NCI-H2171 (cell line): ENCODE measurements around the gene MCUB.
"Not testable (repeated sequence)": the region's sequence is repeated elsewhere in the genome, so short reads cannot be mapped to it uniquely, and the experiment has no call there.

Experiments
- DNase-seq: peaks from one replicate; lab custom pipeline; 2025; lab: John Stamatoyannopoulos, UW

MCUB gene

DNA sequence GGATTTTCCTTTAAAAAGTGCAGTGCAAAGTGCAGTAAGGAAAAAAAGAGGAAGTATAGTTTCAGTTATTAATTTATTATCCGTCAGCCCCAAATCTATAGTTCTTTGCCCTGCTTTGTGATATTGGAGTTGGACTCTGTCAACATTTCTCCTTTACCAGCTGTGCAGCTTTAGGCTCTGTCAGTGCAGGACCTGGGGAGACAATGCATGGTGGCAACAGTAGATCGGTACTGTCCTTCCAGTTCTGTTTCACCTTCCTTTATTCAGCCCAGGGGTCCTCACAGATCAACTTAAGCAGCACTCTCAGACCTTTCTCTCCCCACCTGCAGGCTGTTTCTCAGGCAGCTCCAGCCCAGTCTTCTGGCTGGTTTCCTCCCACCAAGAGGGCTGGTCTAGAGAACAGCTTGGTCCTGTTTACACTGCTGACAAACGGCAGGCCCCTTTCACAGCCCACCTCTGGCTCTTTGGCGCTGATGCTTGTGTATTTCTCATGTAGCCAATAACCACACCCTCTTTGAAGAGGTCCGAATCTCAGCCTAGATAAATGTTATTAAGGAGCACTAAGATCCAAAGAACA, 71.6 kb downstream of the MCUB start:
- no peak for DNase-seq

DNA sequence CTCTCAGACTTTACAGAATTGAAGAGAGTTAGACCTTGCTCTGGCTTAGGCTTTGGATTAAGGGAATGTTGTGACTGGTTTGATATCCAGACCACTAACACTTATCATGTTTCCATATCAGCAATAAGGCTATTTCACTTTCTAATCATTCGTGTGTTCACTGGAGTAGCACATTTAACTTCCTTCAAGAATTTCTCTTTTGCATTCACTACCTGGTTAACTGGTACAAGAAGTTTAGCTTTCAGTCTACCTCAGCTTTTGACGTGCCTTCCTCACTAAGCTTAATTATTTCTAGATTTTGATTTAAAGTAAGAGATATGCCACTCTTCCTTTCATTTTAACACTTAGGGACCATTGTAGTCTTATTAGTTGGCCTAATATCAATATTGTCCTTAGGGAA, 80.6 kb downstream of the MCUB start:
- DNase-seq: no peak

DNA sequence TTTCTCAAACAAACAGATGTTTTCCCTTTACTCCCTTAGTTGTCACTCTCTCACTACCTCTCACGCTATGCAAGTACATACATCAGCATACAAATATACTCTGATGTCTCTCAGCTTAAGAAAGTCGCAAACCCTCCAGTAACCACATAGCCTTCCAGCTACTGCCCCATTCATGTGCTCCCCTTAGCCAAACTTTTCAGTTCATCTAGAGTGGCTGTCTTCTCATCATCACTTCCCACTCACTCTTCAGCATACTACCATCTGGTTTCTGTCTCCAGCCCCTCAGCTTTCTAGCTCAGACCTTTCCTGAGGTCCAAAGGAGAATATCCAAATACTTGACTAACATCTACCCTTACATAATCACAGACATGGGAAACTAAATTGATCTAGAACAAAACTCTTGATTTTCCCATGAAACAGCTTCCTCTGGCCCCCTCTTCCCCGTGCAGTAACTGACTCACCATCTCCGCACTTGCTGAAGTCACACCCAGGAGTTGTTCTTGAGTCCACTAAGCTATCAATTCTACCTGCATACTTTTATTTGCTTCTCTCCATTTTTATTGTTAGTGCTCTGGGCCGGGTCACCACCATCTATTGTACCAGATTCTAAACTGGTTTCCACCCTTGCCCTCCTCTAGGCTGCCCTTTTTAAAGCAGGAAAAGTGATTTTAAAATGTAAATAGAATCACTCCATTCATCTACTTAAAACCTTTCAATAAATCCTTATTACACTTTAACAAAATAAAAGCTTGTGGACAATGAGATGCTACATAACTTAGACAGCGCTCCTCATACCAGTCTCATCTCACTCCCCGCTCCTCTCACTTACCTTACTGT, 86.0 kb downstream of the MCUB start:
- DNase-seq: no peak

DNA sequence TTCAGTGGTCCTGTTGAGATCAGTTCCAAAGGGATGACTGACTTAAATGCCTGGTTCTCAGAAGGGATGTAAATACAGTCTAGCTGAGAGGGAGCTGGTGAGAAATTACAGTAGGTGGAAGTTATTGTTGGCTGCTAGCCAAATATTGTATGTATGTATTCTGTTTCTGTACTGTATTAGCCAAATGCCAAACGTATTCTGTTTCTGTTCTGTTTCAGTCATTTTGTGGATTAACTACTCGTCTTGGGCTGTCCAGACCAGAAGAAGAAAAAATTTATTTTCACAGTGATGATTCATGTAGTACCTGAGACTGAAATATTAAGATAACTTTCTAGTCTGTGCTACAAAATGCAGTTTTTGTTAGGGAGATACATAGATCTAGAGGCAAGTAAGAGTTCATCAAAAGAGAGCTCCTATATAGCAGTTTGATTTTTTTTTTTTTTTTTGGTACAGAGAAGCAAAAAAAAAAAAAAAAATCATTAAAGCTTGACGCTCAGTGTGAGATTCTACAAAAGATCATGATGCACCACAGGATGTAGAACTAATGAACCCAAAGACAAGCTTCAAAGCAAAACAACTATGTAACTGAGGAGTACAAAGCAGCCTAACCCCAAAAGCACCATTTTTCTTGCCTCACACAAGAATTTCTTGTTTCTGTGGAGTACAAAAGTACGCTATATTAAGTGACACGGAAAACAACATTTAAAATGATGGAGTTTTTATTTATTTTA, 88.4 kb downstream of the MCUB start:
- DNase-seq: no peak

DNA sequence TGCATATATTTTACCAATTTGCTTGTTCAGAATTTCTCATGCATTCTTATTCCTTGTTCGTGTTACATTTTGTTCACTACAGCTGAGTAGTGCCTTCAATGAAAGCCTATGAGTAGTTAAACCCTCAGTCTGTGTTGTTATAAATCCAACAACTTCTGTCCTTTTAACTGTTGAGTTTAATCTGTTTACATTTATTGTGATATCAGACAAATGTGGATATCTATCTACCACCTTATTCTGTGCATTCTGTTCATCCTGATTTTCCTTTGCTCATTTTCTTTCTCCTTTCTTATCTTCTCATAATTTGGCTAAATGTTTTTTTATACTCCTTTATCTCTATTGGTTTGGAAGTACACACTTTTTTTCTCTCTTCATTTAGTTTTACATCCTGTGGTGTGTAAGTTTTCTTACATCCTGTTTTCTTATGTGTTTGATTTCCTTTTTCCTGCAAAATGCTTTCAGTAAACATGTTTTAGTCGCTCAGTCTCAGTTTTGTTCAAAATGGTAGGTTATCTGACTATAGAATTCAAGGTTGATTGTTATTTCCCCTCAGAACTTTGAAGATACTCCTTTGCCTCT, 89.0 kb downstream of the MCUB start:
- DNase-seq: no peak

DNA sequence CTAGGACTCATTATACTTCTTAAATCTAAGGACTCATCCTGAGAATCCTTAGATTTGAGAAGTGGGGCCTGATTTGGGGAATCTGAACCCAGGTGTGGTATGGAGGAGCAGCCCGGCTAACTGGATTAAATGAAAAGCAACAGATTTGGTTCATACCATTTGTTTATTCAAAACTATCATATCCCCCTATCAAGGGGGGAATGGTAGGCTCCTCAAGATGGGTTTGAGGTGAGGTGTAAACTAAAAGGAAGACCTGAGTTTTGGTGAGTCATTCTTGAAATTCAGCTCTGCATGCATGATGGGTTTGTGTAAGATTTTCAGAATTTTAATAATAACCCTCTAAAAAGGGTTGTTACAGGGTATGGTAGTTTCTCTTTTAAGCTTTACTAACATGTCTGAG, 89.8 kb downstream of the MCUB start:
- DNase-seq: no peak

DNA sequence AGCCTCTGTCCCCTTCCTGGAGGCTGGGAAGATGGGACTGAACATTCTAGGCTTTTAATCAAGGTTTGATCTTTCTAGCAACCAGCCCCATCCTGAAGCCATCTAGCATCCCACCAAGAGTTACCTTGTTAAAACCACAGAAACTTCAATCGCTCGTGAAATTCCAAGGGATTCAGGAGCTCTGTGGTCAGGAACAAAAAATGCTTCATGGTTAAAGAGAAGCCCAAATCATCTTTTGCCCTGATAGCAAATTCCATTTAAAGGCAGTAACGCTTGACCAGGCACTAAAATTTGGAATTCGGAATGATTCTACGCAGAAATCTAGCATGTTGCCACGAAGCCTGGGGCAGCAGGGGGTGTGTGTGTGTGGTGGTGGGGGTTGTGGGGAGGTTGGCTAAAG, 95.3 kb downstream of the MCUB start:
- DNase-seq: no peak

DNA sequence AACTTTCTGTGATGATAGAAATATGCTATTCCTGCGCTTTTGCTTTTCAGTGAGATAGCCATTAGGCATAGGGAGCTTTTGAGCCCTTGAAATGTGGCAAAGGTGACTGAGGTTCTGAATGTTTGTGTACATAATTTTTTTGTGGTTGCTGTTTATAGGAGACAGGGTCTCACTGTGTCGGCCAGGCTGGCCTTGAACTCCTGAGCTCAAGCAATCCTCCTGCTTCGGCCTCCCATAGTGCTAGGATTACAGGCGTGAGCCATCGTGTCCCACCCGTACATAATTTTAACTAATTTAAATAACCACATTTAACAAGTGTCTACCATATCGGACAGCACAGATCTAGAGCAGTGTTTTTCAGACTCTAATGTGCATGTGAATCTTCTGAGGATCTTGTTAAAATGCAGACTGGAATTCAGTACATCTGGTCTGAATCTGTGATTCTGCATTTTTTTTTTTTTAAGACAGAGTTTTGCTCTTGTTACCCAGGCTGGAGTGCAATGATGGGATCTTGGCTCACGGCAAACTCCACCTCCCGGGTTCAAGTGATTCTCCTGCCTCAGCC, 97.9 kb downstream of the MCUB start:
- no peak for DNase-seq

DNA sequence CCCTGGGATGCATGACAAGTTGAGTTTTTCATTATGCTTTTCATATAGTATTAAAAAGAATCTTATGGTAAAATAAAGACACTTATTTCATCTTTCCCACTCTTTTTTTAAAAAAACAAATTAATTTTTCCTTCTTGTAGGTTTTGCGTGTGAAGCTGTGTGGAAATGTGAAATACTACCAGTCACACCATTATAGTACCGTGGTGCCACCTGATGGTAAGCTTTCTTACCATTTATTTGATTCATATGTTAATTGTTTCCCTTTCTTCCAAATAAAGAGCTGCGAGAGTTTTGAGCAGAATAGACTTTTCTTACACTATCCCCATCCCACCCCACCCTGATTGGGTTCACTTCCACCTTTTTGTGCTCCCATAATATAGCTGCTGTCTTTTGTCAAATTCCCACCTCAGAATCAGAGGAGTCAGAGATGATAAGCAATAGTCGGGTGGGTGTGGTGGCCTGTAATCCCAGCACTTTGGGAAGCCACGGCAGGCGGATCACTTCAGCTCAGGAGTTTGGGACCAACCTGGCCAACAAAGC, 98.9 kb downstream of the MCUB start:
- no peak for DNase-seq

DNA sequence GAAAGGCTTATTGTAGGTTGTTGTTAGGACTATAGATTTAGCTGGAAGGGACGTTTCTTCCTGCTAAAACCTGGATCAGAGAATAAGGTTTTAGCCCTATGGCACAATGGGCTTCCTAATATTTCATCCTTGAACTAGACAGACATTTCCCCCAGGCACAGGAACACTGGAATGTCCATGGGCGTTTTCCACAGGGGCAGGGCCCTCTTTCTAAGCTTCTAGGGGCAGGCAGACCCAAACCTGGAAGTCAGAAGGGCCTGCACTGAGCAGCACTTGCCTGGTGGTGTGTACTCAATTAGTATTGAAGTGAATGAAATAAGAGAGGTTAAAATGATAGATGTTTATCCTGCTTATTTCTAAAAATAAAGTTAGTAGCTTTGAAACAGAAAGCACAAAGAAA, 102.1 kb downstream of the MCUB start:
- no peak for DNase-seq

DNA sequence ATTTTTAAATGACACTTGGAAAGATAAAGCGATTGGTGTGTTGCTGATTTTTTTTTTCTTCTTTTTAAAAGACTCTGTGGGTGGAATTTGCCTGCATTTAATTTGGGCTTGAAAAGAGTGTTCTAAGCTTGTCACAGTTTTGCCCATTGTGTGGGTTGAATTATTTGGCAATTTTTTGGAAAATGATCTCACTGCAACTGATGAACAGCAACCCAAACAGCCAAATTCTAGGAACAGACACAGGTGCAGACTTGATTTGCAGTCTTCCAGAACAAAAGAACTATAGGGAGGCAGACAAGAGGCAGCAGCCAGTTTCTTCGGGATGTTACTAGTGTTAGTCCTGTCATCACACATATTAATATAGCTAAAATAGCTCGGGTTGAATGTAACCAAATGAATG, 102.7 kb downstream of the MCUB start:
- no peak for DNase-seq

DNA sequence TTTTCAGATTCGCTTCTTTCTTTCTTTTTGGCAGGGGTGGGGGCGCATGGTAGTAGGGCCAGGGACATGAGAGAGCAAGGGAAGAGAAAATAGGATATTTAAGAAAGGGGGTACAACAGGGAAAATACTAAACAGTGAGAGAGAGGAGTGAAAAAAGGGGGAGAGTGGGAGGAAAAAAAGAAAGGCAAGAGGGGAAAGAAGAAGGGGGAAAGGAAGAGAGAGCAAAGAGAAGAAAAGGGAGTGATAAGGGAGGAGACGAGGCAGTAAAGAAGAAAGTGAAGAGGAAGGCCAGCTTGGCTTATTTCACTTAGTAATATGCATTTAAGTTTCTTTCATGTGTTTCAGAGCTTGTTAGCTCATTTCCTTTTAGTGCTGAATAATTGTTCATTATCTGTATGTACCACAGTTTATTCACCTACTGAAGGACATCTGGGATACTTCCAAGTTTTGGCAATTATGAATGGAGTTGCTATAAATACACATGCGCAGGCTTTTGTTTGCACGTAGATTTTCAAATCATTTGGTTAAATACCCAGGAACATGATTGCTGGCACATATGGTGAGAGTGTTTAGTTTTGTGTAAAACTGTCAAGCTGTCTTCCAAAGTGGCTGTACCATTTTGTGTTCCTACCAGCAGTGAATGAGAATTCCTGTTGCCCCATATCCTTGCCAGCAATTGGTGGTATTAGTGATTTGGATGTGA, 105.9 kb downstream of the MCUB start:
- DNase-seq: no peak

DNA sequence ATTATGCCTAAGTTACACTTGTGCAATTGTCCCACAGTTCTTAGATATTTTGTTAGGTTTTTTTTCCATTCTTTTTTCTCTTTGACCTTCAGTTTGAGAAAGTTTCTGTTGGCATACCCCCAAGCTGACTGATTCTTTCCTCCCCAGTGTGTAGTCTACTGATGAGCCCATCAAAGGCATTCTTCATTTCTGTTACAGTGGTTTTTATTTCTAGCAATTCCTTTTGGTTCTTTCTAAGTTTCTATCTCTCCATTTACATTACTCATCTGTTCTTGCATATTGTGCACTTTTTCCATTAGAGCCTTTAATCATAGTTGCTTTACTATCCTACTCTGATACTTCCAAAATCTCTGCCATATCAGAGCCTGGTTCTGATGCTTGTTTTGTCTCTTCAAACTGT, 111.3 kb downstream of the MCUB start:
- DNase-seq: no peak

DNA sequence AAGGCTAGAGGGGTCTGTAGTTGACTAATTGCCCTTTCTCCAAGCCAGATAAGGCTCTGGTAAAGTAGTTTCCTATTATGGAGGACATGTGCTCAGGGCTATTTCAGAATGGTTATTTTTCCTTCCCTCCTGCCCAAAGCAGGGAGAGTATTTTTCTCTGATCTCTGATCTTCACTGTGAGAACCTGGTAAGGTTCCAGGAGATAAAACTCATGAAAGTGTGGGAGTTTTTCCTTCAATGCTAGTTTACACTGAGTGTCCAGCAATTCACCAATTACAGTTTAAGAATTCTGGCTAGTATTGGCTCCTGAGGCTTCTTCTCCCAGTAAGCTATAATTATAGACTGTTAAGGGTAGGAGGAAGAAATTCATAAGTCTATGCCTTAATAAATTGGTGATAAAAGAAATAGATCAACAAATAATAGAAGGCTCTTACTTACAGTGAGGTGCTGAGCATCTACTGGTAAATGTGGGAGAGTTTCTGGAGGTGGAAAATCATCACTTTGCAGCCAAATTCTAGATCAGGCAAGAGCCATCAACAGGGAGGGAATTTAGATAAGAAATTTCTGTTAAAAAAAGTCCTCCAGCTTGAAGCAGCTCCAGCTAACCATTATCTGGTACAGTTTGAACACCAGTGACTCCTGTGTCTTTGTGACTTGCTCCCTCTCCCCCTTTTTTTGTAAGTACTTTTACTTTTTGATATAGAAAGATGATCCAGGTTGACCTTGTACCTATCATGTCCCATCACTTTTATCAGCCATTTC, 112.3 kb downstream of the MCUB start:
- no peak for DNase-seq

DNA sequence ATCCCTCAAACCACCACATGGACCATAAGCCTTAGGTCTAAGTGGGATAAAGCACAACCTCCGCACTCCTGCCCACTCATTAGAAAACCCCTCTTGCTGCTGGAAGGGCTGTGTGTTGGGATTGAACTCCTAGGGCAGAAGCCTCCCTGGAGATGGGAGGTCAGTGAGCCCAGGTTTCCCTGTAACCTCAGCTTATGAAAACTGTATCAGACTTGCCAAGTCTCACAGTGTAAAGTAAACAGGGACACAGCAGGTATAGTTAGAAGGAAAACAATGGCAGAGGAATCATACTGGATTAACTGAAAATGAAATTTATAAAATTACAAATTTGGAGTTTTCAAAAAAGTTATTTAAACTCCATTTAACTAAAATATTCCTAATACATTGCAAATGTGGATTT, 113.3 kb downstream of the MCUB start:
- DNase-seq: no peak

DNA sequence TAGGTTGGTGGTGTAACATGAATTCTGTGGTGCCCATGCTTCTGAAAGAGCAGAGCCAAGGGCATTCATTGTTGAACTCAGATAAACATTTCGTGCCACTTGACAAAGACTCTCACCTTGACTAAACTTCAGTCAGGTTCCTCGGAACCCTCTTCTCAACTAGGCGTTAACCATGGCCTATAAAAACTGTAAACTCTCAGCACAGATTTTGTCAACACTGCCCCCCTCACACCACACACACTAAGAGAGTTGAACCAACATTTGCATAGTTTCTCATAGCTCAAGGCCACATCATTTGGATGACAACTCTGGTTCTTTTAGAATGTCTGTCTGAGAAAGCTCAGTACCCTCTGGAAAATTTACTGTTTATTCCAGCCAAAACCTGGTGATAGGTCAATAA, 115.1 kb downstream of the MCUB start:
- DNase-seq: no peak

DNA sequence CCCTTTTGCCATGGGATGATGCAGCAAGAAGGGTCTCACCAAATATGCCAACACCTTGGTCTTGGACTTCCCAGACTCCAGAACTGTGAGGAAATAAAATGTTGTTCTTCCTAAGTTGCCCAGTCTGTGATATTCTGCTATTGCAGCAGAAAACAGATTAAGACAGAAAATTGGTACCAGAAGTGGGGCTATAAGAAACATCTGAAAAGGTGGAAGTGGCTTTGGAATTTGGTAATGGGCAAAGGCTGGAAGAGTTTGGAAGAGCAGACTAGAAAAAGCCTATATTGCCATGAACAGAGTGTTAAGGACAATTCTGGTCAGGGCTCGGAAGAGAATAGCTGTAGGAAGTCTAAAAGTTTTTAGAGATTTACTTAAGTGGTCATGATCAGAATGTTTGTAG, 115.8 kb downstream of the MCUB start:
- no peak for DNase-seq

DNA sequence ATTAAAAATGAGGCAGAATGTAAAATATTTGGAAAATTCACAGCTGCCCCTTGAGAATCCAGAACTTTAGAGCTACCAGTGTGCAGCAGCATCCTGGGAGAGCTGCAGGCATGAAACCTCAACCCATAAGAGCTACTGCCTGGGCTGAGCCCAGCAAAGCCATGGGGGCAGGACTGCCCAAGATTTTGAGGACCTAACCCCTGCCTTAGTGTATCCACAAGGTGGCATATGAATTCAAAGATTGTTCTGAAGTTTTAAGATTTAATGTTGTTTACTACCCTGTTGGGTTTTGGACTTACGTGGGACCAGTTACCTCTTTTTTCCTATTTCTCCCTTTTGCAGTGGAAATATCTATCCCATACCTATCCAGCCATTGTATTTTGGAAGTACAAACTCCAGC, 116.8 kb downstream of the MCUB start:
- DNase-seq: no peak

DNA sequence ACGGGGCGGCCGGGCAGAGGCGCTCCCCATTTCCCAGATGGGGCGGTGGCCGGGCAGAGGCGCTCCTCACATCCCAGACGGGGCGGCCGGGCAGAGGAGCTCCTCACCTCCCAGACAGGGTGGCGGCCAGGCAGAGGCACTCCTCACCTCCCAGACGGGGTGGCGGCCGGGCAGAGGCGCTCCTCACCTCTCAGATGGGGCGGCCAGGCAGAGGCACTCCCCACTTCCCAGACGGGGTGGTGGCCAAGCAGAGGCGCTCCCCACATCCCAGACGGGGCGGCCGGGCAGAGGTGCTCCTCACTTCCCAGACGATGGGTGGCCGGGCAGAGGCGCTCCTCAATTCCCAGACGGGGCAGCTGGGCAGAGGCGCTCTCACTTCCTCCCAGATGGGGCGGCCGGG, 118.4 kb downstream of the MCUB start:
- not testable (repeated sequence) for DNase-seq

DNA sequence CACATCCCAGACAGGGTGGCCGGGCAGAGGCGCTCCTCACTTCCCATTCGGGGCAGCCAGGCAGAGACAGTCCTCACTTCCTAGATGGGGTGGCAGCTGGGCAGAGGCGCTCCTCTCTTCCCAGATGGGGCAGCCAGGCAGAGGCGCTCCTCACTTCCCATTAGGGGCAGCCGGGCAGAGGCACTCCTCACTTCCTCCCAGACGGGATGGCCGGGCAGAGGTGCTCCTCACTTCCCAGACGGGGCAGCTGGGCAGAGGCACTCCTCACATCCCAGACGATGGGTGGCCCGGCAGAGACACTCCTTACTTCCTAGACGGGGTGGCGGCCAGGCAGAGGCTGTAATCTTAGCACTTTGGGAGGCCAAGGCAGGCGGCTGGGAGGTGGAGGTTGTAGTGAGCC, 118.9 kb downstream of the MCUB start:
- not testable (repeated sequence) for DNase-seq

DNA sequence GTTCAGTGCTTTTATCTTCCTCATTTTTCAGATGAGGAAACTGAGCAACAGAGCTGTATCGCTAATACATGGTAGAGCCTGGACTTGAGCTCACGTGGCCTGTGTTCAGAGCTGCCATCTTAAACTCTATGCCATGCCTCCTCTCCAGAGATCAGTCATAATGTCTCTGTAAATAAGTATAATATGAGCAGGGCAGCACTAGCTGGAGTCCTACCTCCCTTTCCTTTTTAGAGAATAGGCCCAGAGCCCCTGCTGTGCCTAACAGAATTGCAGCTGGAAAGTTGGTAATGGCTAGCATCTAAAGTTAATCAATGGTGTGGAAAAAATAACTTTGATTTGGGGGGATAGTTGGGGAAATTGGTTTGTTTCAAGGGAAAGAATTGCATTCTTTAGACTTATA, 122.8 kb downstream of the MCUB start:
- DNase-seq: no peak
